ENCODE data around the gene TRIO. TPM values are rescaled to one million over a fixed set of nuclear protein-coding genes. Genes with fewer than 3 reads are reported as not detected.

TRIO gene
- polyA plus RNA-seq, 1 experiment = 176 TPM

- ChIA-PET CTCF (no interaction called here), POLR2A (no interaction called here)
- no peak for DNase-seq (ENCODE audit: low read depth)
- peaks cover 15% of the 10 kb centered on the region for H3K36me3 ChIP-seq (ENCODE audit: control insufficient read depth, insufficient read depth, low read length)
- no peaks in the 10 kb centered on the region for H3K27me3 ChIP-seq (ENCODE audit: control insufficient read depth, insufficient read depth, low read length)
- H3K4me3 ChIP-seq (ENCODE audit: low read depth, low read length) = no peak overlapping the region
- no peak for TF ChIP-seq CTCF (IDR thresholded peaks at IDR 0.05; ENCODE audit: insufficient read depth, low read depth, low read length)
Observed at GRCh38 chr5:14319102-14319501, 176.0 kb downstream of the TRIO start.

GRCh38 chr5:14321936-14322335 is 178.8 kb downstream of the TRIO start:
- peaks cover 19% of the 10 kb centered on the region for H3K36me3 ChIP-seq (ENCODE audit: control insufficient read depth, insufficient read depth, low read length)
- H3K27me3 ChIP-seq (ENCODE audit: control insufficient read depth, insufficient read depth, low read length) = no peaks in the 10 kb centered on the region
- ChIA-PET CTCF (no interaction called here), POLR2A (no interaction called here)
- TF ChIP-seq CTCF (IDR thresholded peaks at IDR 0.05; ENCODE audit: insufficient read depth, low read depth, low read length) = no peak
- H3K4me3 ChIP-seq (ENCODE audit: low read depth, low read length) = no peak overlapping the region
- no peak for DNase-seq (ENCODE audit: low read depth)

- POLR2A ChIA-PET = no interaction called here
- Histone ChIP-seq H3K4me3 (ENCODE audit: low read depth, low read length) (no peak overlapping the region), H3K36me3 (ENCODE audit: control insufficient read depth, insufficient read depth, low read length) (peaks cover 17% of the 10 kb centered on the region), H3K27me3 (ENCODE audit: control insufficient read depth, insufficient read depth, low read length) (no peaks in the 10 kb centered on the region)
- no peak for DNase-seq (ENCODE audit: low read depth)
- CTCF ChIA-PET = interaction anchor here (1.9 kb wide), 1 partner anchor 13 kb away, joined by 8 read pairs; no protein-coding TSS in a partner anchor
- no peak for TF ChIP-seq CTCF (IDR thresholded peaks at IDR 0.05; ENCODE audit: insufficient read depth, low read depth, low read length)
Observed at GRCh38 chr5:14322437-14323187, 179.5 kb downstream of the TRIO start.

- Histone ChIP-seq H3K36me3 (ENCODE audit: control insufficient read depth, insufficient read depth, low read length) (peaks cover 17% of the 10 kb centered on the region), H3K4me3 (ENCODE audit: low read depth, low read length) (no peak overlapping the region), H3K27me3 (ENCODE audit: control insufficient read depth, insufficient read depth, low read length) (no peaks in the 10 kb centered on the region)
- ChIA-PET POLR2A (no interaction called here), CTCF (interaction anchor here (1.9 kb wide), 1 partner anchor 12 kb away, joined by 8 read pairs; no protein-coding TSS in a partner anchor)
- TF ChIP-seq CTCF (IDR thresholded peaks at IDR 0.05; ENCODE audit: insufficient read depth, low read depth, low read length) = no peak
- DNase-seq (ENCODE audit: low read depth) = no peak
Observed at GRCh38 chr5:14323466-14323865, 180.3 kb downstream of the TRIO start.

GRCh38 chr5:14325369-14325768 is 182.2 kb downstream of the TRIO start:
- no peaks in the 10 kb centered on the region for H3K27me3 ChIP-seq (ENCODE audit: control insufficient read depth, insufficient read depth, low read length)
- peaks cover 21% of the 10 kb centered on the region for H3K36me3 ChIP-seq (ENCODE audit: control insufficient read depth, insufficient read depth, low read length)
- no peak for TF ChIP-seq CTCF (IDR thresholded peaks at IDR 0.05; ENCODE audit: insufficient read depth, low read depth, low read length)
- CTCF ChIA-PET = interaction anchor here (0.6 to 2.0 kb wide), 4 partner anchors 9 to 697 kb away, joined by 3 to 4 read pairs (median 4); no protein-coding TSS in a partner anchor
- POLR2A ChIA-PET = no interaction called here
- no peak overlapping the region for H3K4me3 ChIP-seq (ENCODE audit: low read depth, low read length)
- no peak for DNase-seq (ENCODE audit: low read depth)

Data from BJ (cell line).